Activated CD4-positive, alpha-beta T cell treated with anti-CD3 and anti-CD28 coated beads, Interleukin-2, amount 50 U/mL, for 1 hour (primary cell): ENCODE results near the gene TPD52L1.

Experiments used
- DNase-seq: peaks from one replicate; pipeline ENCODE4 v3.0.0-alpha.2; 2020

Gene TPD52L1

DNA sequence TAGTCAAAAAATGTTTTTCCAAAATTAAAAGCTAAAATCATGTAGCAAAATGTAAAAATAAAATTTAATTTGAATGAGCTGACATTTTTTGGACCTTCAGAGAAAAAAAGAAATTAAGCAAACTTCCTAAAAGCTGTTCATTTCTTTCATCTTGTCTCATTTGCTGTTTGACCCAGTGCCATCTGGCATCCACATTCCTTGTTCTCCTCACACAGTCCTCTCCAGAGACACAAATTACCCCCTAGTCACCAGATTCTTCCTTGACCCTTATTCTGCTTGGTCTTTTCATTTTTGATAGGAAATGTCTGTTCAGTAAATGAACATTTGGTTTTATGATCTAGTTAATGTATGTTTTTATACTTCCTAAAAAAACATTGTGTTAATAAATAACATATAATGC is 93.0 kb downstream of the TPD52L1 start:
- no peak for DNase-seq

DNA sequence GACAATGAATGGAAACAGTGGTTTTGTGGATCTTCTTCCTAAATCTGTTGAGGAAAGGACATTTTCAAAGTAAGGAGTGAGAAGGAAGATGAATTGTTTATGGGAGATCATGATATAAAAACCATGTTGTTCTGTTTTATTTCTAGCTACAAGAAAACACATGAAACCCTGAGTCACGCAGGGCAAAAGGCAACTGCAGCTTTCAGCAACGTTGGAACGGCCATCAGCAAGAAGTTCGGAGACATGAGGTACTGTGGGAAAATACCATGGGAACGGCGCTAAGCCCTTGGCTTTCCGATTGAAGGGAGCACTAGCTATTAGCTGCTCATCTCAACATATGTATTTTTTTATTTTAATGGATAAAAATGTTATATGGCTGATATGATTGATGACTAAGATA is 94.6 kb downstream of the TPD52L1 start:
- DNase-seq, result no peak

DNA sequence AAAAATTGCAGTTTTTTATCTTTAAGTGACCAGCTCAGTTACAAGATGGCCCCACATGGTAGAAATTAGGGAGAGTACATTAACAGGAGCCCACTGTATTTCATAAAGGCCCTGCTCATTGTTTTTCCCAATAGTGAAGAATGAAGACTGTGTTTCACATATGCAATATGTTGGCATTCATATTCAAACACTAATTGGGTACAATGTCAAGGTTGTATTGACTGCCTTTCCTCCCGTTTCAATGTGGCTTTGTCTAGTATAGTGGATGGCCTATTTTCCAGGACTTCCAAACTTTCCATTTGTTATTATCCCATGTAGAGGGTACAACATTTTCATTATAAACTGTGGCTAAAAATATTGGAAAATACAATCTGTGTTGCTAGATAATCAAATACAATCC is 96.9 kb downstream of the TPD52L1 start:
- DNase-seq, result no peak

DNA sequence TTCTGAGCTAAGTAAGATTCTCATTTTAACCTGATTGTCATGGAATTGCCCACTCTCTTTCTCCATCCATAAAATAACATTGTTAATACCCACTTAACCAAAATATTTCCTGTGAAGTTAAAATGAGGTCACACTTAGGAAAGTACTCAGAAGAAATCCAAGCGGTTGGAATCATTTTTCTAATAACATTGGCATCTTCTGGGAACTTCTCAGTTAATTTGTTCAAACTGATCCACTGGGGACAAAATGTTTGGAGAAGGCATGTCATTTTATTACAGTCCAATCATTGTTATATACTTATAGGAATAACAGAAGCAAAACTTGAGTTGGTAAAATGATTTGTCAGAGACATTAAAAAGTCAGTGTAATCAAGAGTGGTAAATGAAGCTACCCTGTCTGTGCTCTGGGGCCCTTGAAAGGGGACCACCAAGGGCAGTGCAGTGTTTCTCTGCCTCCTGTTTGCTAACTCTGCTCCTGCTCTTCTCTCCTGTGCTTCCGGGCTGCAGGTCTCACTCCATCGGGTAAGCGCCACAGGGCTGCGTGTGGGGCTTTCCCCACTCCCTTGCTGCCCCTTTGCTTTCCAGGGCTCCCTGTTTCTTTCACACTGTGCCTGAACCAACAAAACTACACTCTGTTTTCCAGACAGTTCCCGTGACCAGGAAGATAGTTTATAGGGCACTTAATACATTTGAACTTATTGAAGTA is 98.1 kb downstream of the TPD52L1 start:
- no peak for DNase-seq

DNA sequence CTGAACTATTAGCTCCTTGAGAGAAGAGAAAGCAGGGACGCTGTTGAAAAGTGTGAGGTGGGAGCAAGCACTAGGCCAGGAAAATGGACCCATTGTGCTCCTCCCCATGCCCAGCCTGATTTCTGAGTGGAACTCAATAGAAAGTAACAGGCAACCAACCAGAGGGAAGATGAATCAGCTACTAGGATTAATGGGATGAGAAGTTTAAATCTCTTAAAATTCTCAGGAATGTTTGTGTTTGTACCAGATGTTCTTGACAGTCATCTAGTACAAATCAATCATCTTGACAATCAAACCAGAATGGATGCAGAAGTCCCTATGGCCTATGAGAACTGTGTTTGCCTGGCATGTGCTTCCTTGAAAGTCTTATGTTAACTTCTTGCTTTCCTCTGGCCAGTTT is 99.3 kb downstream of the TPD52L1 start:
- DNase-seq, result no peak

DNA sequence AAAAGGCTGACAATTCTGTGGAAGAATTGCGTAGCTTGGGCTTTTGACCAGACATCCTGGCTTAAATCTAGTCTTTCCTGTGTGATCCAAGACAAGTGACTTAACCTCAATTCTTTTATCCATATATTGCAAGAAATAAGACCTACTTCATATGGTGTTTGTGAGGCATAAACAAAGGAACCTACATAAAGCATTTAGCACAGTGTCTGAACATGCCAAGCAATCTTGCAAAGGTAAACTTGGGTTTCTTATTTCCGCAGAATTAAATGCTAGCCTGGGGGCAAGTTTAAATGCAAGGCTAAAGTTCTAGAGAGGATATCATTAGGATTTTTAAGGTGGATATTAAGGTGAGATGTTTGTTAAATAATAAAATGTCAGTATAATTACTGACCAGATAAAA is 100.3 kb downstream of the TPD52L1 start:
- no peak for DNase-seq

DNA sequence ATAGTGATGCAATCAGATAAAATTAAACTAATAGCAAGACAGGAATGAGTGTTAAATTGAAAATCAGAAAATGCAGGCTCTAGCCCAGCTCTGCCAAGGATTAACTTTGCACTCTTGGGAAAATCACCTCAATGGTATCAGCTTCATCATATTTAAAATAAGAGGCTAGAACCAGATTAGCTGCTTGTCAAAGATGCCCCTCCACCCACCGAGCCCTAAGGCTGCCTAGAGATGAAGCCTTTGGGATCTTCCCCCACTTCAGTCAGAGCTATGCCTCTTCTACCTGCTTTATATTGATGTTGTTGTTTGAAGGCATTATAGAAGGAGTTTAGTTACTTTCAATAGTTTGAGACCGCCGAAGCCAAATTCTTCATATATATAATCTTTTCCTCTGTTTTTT is 100.7 kb downstream of the TPD52L1 start:
- DNase-seq, result no peak

DNA sequence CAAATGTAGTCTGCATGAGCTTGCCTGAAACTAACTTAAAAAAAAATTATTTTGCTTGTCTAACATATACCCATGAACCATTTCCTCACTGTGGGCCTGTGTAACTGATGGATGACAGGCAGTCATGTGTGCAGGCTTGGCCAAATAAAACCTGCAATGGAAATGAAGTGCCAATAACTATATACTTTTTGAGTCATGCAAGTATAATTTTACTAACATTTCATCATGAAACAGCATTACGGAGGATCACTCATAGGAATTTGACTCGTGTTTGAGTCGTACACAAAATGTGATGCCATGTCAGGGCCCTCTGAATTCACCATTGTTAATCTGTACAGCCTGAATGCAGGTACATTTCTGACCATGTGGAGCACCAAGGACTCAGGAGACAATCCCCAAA is 101.6 kb downstream of the TPD52L1 start:
- no peak for DNase-seq

DNA sequence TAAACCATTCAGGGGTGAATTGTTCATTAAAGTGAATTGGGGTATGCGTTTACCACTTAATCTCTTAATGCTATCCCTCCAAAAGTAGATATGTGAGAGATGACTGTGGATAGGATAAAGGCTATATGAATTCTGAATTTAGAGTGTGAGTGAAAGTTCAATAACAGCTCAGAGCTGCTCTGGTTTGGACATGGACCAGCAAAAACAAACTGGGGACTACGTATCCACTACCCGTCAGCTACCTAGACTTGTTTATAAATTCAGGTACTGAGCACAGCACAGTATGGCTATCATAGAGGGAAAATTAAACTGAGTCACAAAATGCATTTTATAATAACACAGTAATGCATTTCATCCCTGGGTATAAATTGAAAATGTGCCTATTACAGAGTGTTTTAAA is 103.8 kb downstream of the TPD52L1 start:
- DNase-seq, result no peak

DNA sequence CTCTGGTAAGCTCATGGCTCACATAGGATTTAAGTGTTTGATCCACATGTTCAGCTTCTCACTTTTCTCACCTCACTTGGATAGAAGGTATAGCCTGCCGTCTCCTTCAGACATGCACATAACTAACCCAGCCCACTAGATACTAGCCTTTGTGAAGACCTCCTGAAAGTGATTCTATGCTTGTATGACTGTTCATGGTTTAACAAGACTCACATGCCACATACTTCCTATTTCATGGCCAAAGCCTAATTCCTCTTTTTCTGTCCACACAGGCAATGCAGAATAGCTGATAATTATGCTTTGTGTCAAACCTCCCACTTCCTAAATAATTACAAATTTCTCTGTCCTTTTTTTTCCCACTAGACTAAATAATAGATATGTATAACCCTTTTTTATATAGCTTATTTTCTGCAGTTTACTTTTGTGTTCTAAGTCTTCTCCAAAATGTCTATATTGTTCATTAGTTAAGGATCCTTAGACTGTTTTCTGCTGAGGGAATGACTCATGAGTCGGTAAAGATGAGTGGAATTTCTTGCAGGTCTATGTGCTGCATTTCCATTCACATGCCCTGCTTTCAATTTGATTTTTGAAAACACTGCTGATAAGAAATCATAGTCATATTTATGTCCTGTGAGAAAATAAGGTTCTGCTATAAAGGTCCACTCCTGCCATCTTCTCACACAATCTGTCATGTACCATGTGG is 105.2 kb downstream of the TPD52L1 start:
- DNase-seq, result no peak

DNA sequence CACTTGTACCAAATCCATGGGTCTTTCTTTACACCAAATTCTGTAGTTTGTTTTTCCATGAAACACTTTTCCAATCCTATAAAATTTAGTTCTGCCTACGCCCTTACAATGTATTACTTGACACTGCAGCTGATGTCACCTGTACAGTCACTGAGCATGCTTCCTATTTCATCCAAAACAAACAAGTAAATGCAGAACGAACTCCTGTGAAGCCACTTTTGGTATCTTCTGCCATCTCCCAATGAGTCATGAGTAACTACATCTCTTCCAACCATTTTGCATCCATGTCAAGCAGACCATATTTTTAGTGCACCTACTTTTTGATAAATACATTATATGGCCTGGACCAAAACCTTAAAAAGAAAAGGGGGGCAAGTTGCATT is 105.8 kb downstream of the TPD52L1 start:
- no peak for DNase-seq

DNA sequence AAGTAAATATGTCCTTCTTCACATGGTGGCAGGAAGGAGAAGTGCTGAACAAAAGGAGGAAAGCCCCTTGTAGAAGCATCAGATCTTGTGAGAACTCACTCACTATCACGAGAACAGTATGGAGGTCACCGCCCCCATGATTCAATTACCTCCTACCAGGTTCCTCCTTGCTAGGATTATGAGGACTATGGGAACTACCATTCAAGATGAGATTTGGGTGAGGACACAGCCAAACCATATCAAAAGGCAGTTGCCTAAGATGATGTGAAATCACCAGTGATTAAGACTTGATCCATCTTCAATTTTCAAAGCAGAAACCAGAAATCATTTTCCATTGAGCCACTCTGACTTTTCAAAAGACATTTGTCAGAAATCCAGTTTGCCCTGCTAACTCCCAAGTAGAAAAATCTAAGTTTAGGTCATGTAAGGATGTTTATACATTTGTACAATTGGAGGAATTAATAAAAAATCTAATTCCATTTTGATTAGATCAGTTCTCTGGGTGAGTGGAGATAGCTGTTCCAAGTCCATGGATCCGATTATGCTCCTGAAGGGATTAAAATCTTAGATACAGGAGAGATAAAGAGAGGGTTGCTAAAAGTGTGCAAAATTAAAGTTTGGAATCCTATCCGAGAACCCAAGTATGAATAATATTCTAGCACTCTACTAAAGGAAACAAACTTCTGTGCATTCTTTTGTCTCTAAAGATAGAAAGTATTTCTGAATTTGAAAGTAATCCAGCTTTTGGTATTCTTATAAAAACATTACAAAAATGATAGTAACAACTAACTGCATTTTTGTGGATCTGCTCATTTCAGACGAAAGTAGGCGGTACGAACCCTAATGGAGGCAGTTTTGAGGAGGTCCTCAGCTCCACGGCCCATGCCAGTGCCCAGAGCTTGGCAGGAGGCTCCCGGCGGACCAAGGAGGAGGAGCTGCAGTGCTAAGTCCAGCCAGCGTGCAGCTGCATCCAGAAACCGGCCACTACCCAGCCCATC is 108.7 kb downstream of the TPD52L1 start:
- DNase-seq, result no peak

DNA sequence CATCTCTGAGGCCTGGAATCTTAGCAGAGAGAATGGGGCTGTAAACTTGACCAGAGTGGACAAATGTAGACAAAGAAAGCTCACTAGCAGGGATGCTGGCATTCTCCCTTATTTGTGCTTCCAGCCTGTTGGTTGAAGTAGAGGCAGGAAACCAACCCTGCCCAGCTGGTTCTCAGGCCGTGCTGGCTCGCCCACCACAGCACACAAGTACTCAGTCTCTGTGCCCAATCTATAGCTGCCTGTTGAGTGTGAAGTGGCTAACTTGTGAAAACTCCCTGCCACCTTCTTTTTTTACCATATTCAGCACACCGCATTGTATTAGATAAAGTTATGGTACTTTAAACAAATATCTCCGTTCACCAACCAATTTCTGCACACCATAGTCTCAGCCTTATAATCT is 110.9 kb downstream of the TPD52L1 start:
- DNase-seq, result no peak

DNA sequence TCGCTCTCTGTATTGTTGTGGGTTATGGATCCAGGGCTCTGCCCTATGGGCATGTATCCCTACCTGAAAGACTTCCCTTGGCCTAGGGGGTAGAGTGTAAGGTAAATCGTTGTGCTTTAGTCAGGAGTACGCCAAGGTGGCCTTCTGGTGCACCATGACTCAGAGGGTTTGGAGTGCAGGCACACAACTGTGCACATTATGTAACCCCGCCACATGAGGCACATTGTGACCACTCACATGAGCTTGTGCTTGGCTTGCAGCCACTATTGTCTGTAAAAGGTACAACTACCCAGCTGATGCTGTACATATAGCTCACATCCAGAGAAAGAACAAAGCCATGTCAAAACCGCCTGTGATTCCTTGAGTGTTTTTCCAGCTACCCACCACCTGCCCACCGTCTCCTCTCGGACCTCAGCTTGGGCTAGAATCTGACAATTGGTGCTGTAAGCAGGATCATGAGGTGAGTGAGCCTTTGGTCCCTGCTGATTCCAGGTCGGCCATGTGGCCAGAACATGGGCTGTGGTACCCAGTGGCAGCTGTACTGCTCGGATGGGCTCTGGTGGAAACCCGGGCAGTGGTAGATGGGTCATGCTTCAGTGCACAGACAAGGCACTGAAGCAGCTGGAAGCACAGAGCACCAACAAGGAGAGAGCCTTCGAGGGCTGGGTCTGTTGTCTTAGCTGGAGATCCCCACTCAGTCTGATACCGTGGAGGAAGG is 114.4 kb downstream of the TPD52L1 start:
- DNase-seq, result no peak

DNA sequence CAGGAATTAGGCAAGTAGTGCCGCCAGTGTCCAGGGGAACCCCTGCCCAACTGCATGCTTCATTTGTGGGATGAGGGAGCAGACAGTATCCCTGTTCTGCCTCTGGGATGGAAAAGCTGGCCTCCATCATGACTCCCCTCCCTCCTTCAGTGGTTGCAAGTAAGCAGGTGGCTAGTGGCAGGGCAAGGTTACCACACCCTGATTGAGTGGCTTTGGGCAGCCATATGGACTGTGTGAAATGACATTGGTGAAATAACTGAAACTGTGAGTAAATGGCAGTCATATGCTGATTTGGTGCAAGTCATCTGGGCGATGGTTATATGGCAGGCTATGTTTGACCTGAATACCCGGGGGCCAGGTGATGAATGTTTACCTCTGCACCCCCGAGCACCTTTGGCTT is 115.2 kb downstream of the TPD52L1 start:
- DNase-seq, result no peak

DNA sequence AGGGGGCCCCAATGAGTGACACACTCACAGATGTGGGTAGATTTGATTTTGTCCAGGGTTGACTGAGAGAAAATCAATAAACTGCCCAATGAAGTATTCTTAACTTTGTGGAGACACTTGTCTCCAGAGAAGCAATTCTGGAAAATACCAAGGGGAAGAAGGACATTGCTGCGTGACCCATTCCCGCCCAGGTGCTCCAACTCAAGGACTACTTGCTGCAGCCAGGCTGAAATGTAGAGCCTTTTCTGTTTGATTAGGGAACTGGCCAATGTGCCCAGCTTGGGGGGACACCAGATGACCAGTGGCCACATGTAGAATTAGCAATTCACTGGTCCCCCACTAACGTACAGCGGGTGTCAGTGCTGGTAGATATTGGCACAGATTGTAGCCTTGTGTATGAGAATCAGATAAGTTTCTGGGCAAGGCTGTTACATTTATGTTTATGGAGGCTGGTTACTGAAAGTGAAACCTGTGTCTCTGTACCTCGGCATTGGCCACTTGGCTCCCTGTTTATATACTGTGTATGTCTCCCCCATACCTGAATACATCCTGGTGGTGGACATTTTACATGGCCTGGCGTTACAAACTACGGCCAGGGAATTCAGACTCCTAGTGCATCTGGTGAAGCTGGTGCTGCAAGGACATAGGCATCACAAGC is 115.9 kb downstream of the TPD52L1 start:
- no peak for DNase-seq

DNA sequence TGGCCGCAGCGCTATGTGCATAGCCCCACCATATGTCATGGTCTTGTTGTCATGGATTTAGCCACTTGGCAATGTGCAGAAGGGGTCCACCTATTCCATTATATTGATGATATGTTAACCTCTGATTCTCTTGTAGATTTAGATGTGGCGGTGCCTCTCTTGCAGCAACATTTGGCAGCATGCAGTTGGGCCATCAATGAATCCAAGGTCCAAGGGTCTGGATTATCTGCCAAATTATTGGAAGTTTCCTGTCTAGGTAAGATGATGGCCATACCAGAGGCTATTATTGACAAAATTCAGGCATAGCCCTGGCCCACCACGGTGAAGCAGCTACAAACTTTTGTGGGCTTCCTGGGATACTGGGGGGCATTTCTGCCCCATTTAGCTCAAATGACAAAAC is 116.8 kb downstream of the TPD52L1 start:
- DNase-seq, result no peak

DNA sequence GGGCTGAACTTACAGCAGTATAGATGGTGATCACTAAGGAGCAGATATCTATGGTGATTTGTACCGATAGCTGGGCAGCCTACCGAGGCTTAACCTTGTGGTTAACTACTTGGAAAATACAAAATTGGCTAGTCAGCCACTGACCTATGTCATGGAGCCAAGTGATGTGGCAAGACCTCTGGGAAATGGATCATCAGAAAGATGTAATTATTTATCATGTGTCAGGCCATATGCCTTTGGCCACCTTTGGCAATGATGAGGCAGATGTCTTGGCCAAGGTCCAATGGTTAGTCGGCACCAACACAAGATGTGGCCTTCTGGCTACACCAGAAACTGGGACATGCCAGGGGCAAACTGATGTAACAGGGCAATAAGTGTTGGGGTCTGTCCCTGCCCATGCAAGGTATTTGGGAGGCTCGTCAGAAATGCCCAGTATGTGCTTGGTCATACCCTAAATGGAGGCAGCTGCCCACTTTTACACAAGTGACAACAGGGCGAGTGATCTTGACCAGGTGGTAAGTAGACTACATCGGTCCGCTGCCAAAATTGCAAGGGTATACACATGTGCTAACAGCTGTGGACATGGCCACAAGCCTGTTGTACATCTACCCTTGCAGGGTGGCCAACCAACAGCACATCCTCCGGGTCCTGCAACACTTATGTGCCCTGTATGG is 118.0 kb downstream of the TPD52L1 start:
- DNase-seq, result no peak

DNA sequence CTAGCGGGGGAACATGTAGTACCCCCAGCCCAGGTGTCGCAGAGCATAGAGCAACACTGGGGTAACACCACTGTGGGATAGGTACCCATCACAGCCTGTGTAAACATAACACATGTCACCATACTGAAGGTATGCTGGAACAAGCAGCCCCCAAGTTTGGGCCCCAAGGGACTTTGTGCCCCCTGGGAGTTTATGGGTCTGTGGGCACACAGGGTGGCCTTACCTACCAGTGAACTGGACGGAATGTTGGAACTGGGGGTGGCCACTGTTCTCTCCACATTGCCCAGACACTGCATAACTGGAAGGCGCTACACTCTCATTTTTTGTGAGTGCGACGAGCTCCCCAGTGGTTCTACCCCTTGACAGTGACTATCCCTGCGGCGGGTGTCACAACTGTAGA is 119.7 kb downstream of the TPD52L1 start:
- DNase-seq, result no peak

DNA sequence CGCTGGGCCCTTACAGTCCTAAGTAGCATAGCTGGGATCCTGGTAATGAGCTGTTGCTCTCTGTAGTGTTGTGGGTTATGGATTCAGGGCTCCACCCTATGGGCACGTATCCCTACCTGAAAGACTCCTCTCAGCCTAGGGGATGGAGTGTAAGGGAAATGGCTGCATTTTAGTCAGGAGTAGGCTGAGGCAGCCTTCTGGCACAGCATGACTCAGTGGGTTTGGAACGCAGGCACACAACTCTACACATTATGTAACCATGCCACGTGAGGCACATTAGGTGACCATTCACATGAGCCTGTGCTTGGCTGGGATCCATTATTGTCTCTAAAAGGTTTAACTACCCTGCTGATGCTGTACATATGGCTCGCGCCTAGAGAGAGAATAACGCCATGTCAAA is 120.4 kb downstream of the TPD52L1 start:
- no peak for DNase-seq

DNA sequence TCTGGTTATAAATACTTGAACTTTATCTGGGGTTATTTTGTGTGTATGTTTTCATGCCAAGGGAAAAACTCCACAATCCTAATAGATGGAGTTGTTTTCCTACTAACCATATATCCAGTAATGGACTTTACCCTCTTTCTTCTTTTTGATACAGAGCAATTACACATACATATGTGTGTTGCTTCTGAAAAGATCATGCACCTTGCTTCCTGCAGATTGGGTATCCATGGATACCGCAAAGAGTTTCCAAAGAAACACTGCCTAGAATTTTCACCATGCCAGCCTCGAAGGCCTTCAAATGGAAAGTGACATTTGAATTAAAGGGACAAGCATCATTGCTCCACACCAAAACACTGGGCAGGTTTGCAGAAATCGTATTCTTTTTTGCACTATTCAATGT is 121.4 kb downstream of the TPD52L1 start:
- DNase-seq, result no peak

DNA sequence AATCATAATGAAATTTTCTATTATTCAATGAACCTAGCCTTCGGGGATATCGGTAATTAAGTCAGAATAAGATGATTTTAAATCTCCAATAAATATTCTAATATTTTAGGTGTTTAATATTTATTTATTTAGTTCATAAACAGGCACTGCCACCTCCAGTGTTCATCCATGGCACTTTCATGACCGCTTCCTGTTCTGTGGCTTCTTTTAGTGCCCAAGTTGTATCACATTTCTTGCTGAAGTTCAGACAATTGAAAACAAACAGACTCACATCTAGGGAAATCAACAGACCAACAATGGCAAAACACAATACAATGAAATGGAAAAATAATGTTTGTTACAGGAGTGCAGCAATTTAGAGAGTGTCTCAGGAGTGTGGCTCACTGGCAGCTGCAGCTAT is 122.2 kb downstream of the TPD52L1 start:
- no peak for DNase-seq
